HK-2 (cell line): ENCODE measurements around the gene FHL3.
"Not testable (repeated sequence)": the region's sequence is repeated elsewhere in the genome, so short reads cannot be mapped to it uniquely, and the experiment has no call there.

Experiments used
- DNase-seq: peaks from one replicate; pipeline ENCODE4 v3.0.0-alpha.2; 2018; ENCODE audit not compliant: unreplicated experiment

Gene FHL3

DNA sequence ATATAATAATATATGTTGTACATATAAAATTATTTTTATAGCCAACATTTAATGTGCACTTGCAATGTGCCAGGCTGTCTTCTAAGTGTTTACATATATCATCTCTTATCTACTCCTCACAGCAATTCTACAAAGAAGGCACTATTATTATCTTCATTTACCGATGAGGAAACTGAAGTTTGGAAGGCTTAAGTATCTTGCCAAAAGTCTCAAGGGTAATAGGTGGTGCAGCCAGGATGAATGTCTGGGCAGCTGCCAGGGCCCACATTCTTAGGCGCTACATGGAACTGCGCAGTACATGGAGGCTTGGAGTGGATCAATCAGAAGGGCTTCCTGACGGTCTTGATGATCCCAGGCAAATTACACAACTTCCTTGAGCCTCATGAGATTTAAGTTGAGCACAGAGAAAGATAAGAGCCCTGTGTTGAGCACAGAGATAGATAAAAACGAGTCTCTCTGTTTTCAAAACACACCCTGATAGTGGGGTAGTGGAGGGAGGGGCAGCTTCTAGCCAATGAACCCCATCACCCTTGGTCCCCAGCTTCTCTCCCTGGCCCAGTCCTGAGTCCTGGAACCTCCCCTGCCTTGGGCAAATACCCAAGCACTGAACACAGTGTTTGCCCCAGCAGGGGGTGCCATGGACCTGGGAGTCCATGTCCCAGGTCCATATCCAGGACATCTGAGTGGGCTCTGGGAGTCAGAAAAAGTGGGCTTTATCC is 32.1 kb upstream of the FHL3 start:
- DNase-seq, result no peak

GRCh38 chr1:38034871-38035270 is 29.6 kb upstream of the FHL3 start:
- DNase-seq, result no peak

GRCh38 chr1:38032992-38033391 is 27.7 kb upstream of the FHL3 start:
- DNase-seq, result not testable (repeated sequence)

DNA sequence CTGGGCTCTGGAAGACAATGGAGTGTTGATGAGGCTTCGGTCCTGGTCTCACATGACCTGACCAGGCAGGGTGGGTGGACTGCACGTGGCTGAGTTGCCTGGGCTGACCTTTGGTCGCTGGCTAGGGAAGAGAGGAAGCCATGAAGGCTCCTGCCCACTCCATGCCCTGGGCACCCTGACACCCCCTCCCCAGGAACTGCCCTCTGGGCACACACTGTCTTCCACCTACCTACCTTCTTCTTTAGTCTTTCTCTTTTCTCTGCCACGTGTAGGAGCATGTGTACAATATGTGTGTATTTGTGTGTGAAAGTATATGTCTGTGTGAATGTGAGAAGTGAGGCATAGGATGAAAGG is 26.2 kb upstream of the FHL3 start:
- no peak for DNase-seq

DNA sequence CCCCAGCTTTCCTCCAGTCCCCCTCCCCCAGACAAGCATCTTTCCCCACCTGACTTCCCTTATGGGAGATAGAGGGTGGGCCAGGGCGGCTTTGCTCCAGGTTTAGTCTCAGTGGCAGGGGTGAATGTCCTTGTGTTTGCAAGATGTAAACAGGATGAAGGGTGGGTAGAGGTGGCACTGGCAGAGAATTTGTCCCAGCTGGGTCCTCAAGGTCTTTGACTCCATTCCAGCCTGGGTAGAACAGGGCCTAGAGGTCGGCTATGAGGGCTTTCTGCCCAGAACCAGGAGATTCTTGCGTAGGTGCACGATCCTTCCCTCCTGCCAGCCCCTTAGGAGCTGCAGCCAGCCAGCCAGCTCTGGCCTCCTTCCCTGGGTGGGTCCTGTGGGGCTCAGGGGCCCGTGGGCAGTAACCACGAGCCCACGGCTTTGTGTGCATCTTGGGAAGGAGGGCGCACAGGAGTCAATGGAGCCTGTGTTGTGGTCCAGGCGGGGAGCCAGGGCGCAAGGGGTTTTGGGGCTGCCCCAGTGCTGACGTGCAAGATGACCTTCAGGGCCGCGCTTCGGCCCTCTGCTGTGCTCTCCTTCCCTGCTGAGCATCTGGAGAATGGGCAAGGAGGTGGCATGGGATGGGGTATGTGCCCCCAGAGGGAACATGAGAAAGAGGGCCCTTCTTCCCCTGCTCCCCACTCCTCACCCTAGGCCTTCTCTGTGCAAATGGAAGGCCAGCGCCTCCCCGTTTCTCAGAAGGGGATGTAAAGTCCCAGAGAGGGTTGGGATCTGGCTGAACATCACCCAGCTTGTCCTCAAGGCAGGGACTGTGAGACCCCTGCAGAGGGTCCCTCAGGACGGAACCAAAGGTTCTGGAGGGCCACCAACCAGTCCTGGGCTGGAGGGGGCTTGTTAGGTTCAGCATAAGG is 25.5 kb upstream of the FHL3 start:
- DNase-seq, result no peak

GRCh38 chr1:38029685-38030511 is 24.6 kb upstream of the FHL3 start:
- DNase-seq, result peak; percentile 83

- DNase-seq, result no peak
Observed at GRCh38 chr1:38029081-38029681, 23.9 kb upstream of the FHL3 start.

GRCh38 chr1:38028671-38029070 is 23.4 kb upstream of the FHL3 start:
- no peak for DNase-seq

DNA sequence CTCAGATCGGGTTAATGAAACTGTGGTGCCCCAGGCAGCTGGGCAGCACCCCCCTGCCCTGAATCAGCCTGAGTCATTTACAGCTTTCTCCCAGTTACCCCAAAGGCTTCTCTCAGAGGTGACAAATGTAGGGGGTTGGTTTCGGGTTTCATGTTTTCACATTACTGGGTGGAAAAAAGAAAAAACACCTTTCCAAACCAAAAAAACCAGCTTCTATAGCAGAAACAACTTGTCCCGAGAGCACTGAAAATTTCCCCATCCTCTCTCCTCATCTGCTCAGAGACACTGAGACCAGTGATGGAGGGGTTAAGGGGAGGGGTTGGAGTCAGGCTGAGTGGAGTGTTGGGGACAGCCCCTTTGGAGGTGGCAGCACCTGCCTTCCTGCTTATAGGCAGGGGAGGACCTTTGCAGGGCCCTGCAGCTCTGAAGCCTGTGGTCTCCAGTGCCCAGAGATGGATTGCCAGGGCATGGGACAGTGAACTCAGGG is 22.8 kb upstream of the FHL3 start:
- peak; percentile 39 for DNase-seq

GRCh38 chr1:38027201-38028104 is 22.1 kb upstream of the FHL3 start:
- no peak for DNase-seq

GRCh38 chr1:38026592-38027200 is 21.4 kb upstream of the FHL3 start:
- DNase-seq, result no peak

DNA sequence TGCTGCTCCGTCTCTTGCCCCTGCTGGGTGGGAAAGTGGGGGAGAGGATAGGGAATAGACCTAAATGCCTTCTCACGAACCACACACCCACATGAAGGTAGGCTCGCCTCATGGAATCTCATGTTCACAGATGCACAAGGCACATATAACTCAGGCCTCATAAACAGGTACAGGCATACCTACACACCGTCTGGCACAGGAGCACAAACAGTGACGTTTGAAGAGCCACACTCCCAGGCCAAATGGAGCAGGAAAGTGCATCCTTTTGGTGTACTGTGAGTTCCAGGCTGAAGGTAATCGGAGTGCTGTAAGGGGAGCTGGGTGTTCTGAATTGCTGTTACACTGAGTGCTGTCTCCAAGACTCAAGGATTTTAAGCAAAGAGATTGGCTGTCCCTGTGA is 20.4 kb upstream of the FHL3 start:
- DNase-seq, result no peak

GRCh38 chr1:38025233-38025632 is 19.9 kb upstream of the FHL3 start:
- no peak for DNase-seq

GRCh38 chr1:38022810-38023209 is 17.5 kb upstream of the FHL3 start:
- no peak for DNase-seq

DNA sequence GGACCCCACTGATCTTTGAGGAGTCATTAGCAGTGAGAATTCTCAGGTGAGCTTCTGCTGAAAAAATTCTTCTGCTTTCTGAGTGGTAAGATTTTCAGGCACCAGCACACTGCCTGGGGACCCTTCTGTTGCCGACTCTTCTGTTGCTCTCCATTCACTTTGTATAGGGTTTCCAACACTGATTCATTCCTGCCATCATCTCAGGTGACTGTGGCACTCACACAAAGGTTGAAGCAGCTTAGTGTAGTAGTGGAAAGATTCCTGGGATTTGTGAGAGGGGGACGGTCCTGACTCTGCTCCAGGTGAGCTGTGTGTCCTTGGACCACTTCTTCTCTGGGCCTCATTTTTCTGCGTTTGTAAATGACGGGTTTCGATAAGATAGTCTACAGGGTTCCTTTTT is 16.7 kb upstream of the FHL3 start:
- DNase-seq, result no peak

GRCh38 chr1:38020396-38020795 is 15.1 kb upstream of the FHL3 start:
- DNase-seq, result no peak

DNA sequence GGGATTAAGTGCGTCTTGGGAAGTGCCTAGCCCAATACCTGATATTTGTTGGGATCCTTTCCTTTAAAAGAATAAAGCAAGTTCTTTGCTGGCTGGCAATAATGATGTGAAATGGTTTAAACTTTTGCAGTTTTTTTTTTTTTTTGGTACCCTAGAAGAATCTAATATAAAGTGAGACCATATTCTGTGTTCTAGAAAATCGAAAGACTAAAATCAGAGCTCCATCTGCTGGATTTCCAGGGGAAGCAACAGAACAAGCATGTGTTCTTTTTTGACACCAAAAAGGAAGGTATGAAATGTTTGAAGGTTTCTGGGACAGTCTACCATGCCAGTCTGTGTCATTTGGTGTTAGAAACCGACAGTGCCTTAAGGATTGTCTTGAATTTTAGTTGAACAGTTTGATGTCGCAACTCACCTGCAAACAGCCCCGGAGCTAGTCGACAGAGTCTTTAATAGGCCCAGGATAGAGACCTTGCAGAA is 13.6 kb upstream of the FHL3 start:
- no peak for DNase-seq

DNA sequence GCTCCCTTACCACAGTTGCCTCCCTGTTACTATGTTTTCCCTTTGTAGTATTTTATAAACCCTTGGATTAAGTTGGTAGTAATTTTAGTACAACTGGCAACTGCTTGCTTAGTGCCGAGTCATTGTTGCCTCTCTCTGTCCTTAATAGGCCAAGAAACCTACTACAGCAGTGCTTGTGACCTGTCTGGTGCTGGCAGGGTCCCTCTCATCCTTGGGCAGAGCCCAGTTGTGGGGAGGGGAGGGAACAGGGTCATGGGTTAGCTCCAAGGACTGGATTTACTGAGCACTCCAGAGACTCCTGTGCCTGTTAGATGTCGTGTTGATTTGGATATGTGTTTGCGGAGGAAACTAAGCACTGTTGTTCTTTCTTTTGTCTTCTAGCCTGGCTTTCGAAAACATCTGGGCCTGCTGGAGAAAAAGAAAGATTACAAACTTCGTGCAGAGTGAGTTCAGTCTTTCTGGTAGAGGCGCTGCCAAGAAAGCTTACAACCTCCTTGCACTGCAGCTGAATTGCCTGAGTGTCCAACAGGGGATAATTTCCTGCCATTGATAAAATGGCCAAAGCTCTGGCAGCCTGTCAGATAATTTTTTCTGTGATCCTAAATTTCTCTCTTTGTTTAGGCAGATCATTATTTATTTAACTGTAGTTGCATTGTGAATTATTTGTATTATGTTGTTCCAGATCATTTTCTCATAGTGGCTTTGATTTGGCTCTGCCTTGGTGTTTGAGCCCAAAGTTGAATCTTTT is 10.8 kb upstream of the FHL3 start:
- DNase-seq, result no peak

- DNase-seq, result no peak
Observed at GRCh38 chr1:38014724-38015424, 9.6 kb upstream of the FHL3 start.
